GM18511 (cell line): ENCODE results near the gene KCNIP4.

Source experiments
- ATAC-seq: cut with Tn5 transposase; IDR thresholded peaks from one replicate; pipeline ENCODE4 v1.9.1; 2021; ENCODE audit warnings: mild to moderate bottlenecking, moderate library complexity; ENCODE audit not compliant: unreplicated experiment

Gene KCNIP4

DNA sequence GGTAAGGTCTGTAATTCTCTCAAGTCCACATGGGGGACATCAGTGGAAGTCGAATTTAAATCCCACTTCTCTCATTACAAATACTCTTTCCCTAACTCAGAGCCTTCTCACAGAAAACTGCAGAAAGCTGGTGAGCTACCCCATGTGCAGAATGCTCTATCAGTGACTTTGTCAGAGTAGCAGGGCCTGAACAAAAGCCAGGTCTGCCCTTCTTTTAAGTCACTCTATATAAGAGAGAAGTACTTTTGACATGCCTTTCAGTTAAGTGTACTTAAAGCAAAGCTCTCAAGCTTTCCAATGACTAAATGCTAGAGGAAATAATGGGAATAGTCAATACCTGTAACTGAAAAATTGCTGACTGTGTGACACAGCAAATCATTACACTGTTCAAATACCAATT lies 323.1 kb downstream of the KCNIP4 start:
- ATAC-seq: no peak

DNA sequence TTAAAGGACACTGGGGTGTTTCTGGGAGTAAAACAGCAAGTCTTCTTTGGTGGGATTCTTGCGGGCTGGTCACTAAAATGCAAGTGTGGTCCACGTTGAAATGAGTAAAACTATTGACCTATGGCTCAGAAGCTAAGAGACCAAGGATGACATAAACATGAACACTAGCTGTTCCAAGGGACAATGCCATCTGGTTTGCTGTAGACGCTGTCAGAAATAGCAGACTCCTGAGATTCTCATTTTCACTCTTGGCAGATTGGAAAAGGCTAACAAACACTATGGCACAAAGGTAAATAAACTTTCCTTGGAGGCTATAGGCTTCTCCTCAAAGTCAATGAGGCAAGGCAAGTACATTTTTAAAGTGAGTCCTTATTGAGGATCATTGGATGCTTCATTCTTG lies 343.6 kb downstream of the KCNIP4 start:
- no peak for ATAC-seq

DNA sequence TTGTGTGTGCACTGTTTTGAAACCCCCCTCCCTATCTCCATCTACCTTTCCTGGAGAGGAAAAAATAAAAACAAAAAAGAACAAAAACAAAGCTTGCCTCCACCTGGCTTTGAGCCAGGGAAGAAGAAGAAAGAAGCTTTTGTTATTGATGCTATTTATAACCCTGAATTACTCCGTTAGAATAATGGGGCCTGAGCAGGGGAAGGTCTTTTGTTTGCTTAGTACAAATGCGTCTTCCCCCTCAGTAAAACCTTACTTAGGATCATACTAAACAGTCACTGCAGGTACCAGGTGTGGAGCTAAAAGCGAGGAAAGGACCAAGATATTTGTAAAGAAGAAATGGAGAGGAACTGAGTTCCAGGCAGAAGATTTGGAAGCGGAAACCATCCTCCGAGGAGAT lies 352.1 kb downstream of the KCNIP4 start:
- ATAC-seq: no peak

DNA sequence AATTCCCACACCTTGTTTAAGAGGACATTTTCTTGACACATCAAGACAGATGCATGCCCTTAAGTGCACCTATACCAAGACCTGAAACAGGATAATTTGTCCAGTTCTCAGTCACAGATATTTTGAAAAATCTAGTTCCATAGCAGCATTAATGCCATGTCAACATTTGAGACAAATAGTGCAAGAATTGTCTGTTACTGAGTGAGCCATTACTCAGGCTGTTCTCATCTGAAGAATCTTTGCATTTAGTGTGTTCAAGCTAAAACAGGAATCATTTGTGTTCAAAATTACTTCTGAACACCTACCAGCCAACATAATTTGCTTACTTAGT lies 354.9 kb downstream of the KCNIP4 start:
- no peak for ATAC-seq

DNA sequence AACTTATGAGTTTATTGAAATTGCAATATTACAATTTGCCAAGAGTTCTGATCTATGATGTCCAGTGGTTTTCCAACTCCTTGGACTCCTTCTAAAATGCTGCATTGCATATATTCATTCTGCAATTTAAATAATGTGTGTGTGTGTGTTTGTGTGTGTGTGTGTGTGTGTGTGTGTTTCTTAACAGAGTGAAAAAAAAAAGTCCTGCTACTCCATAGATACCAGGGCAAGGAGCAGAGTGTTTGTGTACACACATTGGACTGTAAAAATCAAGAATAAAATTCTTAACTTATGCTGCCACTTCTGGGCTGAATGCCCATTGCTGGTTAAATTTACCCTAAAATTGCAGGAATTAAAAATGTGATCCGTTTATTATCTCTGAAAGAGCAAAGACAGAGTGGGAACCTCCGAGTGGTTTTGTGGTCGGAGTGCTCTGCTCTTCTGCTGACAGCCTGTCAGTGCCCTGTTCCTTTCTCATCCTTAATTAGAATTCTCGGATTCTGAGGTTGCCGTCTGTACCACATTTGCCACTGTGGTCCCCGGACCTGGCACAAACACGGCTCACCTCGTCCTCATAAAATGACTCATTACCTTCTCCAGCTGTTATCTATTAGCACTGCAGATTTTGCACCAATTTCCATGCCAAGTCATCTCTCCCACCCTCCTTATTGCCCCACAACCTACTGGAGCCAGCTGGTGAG lies 355.5 kb downstream of the KCNIP4 start:
- no peak for ATAC-seq

DNA sequence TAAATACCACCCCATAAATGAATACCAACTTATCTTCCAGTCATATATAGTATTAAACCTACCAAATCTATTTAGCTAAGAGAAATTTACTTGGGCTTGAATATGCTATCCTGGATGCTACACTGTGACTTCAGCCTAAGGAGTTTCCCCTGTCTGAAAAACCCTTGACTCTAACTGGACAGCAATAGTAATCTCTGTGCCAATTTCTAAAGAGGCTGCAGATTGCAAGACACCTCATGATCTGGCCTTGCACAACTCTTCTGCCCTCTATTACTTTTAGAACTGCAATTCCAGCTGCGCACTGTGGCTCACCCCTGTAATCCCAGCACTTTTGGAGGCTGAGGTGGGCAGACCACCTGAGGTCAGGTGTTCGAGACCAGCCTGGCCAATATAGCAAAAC lies 371.5 kb downstream of the KCNIP4 start:
- no peak for ATAC-seq

DNA sequence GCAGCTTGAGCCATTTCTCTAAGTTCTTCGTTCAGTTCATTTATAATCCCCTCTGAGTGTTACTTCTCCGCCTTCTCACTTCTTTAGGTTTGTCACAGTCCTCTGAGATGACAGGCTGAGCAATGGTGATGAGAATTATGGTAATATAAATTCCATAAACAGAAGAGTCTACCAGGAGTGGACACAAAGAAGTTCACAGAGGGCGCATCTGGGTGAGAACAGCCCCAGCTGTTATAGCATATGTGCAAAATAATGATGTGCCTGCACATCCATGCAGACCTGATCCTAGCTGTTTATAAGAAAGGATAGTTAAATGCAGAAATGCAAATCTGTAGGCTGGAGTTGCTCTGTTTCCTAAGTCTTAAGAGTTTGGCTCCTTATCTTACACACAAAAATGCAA lies 377.5 kb downstream of the KCNIP4 start:
- no peak for ATAC-seq

DNA sequence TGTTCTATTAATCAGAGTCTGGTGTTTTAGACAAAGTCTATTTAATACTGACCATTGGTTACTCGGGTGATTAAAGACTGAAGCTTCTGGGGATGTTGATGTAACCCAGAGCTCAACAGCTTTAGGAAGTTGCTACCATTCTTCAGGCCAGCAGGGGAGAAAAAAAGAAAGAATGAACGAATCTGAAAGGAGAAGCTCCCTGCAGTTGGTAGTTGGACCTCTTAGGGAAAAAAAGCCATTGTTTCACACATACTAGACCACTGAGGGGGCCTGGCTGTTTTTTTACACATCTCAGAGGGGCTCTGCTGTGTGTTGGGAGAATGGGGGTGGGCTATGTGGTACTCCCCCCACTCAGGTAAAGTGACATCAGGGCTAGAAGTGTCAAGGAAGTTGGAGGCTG lies 378.9 kb downstream of the KCNIP4 start:
- ATAC-seq: no peak

DNA sequence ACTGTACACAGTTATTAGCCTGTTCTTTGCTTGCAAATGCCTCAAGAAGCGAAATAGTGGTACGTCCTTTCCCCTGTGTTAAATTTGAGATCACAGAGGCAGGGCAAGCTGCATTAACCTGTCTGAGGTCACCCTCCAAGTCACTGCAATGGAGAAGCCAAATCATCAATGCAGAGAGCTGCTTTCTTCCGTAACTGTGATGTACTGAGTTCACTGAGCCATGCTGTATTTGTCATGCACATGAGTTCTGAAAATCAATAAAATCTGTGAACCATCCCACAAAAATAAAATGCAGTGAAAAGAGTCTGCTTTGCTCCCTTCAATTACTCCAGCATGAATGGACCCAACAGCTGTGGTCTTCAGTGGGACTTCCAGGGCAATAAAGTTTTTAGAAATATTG lies 393.5 kb downstream of the KCNIP4 start:
- no peak for ATAC-seq

DNA sequence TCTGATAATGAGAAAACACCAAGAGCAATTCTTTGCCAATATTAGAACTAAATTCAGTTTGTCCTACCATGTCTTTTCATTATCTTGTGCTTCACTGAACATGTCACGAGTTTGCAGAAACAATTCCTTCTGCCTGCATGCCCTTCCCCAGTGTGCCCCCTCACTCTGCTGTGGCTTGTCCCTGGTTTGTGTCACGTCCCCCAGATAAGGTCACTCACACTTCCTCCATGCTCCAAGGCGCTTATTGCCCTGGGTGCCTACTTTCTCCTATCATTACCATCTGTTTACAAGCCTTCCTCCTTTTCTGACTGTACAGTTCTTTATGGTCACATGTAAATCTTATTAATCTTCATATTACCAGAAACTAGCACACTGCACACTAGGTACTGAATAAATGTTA lies 394.1 kb downstream of the KCNIP4 start:
- ATAC-seq: no peak

DNA sequence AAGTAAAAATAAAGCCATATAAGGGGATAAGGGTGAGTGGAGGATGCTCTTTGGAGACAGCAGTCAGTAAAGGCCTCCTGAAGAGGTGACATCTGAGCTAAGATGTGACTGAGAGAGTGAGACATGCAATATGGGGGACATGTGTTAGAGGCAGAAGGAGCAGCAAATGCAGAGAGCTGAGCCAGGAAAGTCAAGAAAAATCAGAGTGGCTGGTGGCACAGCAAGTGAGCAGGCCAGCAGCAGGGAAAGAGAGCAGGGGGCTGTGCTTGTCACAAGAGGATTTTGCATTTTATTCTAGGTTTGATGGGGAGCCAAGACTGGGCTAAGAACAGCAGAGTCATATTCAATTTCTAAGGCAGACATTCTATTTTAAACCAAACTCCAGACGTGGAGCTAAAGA lies 394.5 kb downstream of the KCNIP4 start:
- no peak for ATAC-seq

DNA sequence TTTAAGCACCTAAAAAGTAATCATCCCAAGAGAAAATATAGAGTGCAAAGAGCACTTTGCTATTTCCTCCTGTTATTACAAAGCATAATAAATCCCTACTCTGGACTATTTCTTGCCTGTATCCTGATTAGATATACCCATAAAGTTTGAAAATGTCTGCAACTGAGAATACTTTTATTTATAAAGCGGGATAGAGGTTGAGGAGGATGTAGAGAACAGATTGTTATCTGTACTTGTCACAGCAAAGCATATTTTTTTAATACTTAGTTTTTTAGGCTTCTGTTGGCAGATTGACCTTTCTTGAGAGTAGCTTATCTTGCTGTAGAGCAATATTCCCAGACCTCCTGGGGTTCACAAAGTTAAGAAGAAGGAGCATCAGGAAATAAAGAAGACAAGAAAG lies 396.1 kb downstream of the KCNIP4 start:
- no peak for ATAC-seq

DNA sequence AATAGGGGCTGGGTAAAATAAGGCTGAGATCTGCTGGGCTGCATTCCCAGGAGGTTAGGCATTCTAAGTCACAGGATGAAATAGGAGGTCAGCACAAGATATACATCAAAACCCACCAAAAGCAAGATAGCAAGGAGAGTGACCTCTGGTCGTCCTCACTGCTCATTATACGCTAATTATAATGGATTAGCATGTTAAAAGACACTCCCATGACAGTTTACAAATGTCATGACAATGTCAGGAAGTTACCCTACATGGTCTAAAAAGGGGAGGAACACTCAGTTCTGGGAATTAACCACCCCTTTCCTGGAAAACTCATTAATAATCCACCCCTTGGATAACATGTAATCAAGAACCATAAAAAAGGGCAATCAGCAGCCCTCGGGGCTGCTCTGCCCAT lies 403.6 kb downstream of the KCNIP4 start:
- no peak for ATAC-seq

DNA sequence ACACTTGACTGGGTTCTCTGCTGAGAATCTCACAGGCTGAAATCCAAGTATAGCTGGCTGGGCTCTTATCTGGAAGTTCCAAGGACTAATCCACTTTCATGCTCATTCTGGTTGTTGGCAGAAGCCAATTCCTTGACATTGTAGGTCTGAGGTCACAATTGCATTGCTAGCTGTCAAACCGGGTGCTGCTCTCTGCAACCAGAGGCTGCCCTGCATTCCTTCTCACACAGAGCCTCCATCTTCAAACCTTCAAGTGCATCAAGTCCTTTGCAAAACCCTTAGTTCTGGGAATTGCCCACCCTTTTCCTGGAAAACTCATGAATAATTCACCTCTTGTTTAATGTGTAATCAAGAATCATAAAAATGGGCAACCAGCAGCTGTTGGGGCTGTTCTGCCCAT lies 404.2 kb downstream of the KCNIP4 start:
- ATAC-seq: no peak

DNA sequence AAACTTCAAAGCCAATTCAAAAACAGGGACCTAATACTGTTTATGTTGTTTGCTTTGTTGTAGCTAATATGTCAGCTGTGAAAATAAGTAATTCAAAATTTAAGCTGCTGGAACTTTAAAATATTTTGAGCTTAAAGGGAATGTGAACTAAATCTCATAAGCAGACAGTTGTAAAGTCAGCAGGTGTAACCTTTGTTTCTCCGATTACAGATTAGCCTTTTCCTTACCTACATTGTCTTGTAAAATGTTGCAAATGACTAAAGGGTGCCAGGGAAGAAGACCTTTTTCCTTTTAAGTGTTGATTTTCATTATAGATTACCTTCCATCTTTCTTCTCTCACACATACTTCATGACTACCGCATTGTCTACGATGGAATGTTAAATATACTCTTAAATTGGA lies 405.1 kb downstream of the KCNIP4 start:
- no peak for ATAC-seq

DNA sequence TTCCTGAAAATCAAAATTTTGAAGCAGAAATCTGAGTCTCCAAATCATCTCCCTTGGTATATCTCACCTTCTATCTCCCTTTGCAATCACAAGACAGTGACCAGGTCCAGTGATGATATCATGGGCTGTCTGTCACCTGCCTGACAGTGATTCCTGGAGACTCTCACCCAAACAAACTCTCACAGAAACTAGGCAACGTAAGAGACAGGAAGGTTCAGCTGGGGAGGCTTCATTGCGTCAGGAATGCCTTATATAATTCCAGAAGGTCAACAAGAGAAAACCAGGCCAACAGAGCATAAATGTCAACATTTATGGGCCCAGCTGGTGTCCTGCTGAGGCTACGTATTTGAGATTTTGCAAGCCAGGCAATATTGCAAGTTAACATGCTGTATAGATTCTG lies 412.7 kb downstream of the KCNIP4 start:
- no peak for ATAC-seq

DNA sequence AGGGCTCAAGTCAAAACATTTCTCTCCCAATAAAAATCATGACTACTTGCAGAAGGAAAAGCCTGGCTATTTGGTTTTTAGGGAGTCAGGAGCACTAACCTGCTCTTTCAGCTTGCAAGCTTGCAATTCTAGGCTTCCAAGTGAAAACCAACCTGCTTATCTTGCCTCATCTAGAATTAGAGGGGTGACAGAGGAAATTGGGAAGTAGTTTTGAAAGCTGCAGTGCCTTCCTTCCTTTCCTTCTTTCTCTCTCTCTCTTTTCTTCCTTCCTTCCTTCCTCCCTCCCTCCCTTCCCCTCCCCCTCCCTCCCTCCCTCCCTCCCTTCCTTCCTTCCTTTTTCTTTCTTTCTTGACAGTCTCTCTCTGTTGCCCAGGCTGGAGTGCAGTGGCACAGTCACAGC lies 417.5 kb downstream of the KCNIP4 start:
- no peak for ATAC-seq

DNA sequence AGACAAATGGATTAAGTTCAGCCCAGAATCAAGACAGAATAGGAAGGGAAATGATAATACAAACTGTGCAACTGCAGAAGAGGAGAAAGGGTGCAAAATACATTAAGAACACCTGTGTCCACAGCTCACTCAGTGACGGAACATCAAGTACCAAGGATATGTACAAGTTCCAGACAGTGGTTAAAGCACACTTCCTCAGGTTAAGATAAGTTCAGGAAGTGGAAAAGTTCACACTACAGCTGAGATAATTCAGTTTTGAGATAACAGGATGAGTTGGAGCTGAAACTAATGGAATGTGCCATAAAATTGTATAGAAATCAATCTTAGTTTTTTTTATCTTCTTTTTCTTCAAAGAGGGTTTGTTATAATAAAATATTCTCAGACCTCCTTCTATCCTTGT lies 419.4 kb downstream of the KCNIP4 start:
- ATAC-seq: no peak

DNA sequence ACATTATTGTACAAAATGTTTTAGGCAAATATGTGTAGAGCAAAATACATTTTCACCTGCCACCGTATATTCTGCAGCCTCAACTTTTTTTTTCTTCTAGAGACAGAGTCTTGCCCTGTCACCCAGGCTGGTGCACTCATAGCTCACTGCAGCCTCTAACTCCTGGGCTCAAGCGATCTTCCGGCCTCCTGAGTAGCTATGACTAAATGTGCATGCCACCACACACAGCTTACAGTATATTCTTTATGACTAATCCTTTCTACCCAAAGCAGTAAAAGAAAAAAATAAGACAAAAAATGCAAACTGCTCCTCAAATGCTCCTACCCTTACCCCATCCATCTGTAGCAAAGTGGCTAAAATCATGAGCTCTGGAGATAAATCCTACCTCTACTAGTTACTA lies 426.3 kb downstream of the KCNIP4 start:
- no peak for ATAC-seq

DNA sequence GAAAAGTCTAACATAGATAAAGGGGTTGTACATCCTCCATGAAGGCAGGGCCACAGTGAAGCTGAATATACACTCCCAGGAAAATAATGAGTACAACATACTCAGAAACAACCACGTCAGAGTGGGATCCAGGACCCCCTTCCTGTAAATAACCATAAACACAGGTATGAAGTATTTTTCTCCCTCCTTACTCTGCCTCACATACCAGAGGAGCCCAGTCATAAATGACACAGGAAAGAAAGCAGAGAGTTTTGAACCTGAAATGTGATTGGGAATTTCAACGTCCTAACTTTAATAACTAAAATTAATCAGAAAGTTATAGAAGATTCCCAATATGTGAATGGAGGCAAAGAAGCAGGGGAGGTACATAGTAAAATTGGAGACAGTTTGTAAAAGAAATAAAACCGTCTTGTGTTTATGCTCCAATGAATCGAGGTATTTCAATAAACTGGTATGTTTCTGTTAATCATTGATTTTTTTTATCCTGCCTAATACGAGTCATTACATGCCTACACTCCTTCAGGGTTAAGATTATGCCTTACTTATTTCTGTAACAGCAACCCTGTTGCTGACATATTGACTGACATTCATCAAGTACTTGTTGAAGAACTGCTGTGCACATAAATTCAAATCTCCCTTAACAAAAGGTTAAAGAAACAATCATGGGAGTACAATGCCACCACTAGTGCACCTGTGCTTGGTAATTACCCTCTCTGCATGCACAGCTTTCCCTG lies 431.3 kb downstream of the KCNIP4 start:
- no peak for ATAC-seq

DNA sequence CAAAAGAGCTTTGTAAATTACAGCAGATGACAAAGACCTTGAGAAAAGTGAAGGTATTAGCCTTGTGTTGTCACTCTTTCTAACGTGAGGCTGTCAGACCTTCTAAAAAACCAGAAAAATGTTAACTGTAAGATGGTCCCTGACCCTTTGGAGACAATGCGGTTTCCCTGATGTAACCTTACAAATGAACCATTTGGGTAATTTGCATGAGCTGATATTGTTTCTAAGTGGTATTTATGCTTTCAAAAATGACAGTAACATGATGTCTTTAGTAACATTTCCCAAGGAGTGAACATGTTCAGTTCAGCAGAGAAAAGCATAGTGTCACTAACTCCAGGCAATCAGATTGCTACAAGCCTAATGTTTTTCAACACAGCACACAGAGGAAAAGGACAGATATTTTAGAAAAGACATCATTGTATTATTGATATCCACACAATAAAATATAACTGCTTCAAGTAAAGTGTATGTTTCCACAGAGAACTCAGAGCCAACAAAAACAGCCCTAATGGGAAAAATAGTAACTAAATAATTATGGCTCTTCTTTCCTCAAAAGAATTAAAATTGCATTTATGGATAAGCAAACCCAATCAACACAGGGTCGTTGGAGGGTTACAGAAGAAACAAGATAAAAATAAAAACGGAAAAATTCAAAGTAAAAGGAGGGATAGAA lies 434.4 kb downstream of the KCNIP4 start:
- ATAC-seq: no peak

DNA sequence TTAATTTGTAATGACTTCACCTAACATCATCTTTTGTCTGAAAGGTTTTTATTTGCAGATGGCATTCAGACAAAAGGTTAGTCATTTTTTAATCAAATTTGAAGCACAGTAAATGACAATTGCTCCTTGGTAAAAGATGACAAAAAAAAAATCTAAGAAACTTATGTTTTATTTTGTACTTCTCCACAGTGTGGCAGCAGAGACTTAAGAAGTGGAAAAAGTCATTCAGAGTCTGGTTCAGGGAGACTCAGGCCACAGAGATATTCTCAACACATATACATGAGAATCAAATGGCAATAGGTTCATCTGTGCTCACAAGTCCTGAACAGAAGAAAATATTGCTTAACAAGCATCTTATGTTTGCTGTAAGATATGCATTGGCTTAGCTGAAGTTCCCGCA lies 436.2 kb downstream of the KCNIP4 start:
- ATAC-seq: no peak
